PFSK-1 (cell line): Measurements from ENCODE around the gene HIGD1A.
A peak's percentile ranks its signal among the peaks of the same experiment; 100 is the strongest.

Source experiments
- FOXP2 ChIP-seq: optimal IDR thresholded peaks from 2 replicates; pipeline ENCODE3; 2011; ENCODE audit warnings: borderline replicate concordance, control low read depth, inconsistent platforms; ENCODE audit not compliant: insufficient read depth; ENCODE audit errors: extremely low read length, extremely low read depth
- POLR2AphosphoS5 ChIP-seq: IDR thresholded peaks from 2 replicates; pipeline ENCODE4 v1.6.1; 2012; ENCODE audit warnings: low read depth, mild to moderate bottlenecking, control low read depth, low read length, moderate library complexity
- REST ChIP-seq, 2 experiments: IDR thresholded peaks; 2 replicates each; pipeline versions ENCODE4 v1.6.1 to v1.8.0; 2011 to 2012; ENCODE audit warnings: low read depth in 2 of 2, low read length in 2 of 2, control low read depth in 1 of 2, inconsistent platforms in 1 of 2, mild to moderate bottlenecking in 1 of 2, moderate library complexity in 1 of 2; ENCODE audit not compliant: insufficient read depth in 1 of 2
- SIN3A ChIP-seq: IDR thresholded peaks from 2 replicates; pipeline ENCODE4 v1.6.1; 2012; ENCODE audit warnings: mild to moderate bottlenecking, low read length, moderate library complexity, borderline replicate concordance; ENCODE audit not compliant: insufficient read depth
- TAF1 ChIP-seq: IDR thresholded peaks from 2 replicates; pipeline ENCODE4 v1.6.1; 2012; ENCODE audit warnings: low read length, control low read depth, borderline replicate concordance; ENCODE audit not compliant: insufficient read depth

Gene HIGD1A

DNA sequence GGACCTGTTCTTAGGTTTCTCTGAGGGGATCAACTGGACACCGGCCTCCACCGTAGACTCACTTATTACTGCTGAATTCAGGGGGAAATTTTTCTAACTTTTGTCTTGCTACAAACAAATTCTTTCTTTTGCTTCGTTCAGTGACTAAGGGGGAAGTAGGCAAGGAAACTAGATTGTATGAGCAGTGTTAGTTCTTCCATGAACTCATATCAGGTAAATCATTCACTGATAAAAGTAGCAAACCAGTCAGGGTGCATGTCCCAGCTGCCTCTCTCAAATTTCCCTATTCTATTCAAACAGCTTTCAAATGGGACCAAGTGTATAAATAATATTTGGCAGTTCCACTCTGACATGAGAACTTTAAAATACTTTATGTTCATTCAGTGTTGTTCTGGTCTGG, 23.9 kb downstream of the HIGD1A start:
- TF ChIP-seq TAF1 (no peak), SIN3A (no peak), POLR2AphosphoS5 (no peak), FOXP2 (no peak), REST (IDR thresholded peaks at IDR 0.05; ENCODE audit: insufficient read depth in 1 of 2, low read depth in 2 of 2, low read length in 2 of 2) (no peak)

- TF ChIP-seq SIN3A = no peak
- TF ChIP-seq REST (IDR thresholded peaks at IDR 0.05; ENCODE audit: insufficient read depth in 1 of 2, low read depth in 2 of 2, low read length in 2 of 2) = no peak
- no peak for TF ChIP-seq TAF1
- no peak for TF ChIP-seq FOXP2
- no peak for TF ChIP-seq POLR2AphosphoS5
These were observed 25.6 kb downstream of the HIGD1A start for GRCh38 chr3:42778644-42779043.

DNA sequence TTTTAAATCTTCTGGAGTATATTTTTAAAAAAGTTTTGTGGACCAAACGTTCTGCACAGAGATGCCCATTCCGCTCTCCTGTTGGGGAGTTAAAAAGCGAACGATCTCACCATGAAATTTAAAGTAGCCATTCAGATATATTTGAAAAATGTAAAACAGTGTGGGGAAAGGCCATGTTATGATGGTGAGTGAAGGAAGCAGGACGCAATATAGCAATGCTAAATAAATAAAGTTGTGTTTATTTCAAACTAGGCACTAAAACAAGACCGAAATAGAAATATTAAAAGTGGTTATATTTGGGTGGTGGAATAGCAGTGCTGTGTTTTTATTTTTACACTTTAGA, 30.9 kb downstream of the HIGD1A start:
- TF ChIP-seq FOXP2 (no peak), POLR2AphosphoS5 (peak; percentile 58; the same call in 1 of the 2 replicates)

- TF ChIP-seq SIN3A (0 out of 2 replicates have a peak, but pooled peaks have one; percentile 49), POLR2AphosphoS5 (no peak), FOXP2 (peak; percentile 68), REST (IDR thresholded peaks at IDR 0.05; ENCODE audit: insufficient read depth in 1 of 2, low read depth in 2 of 2, low read length in 2 of 2) (0 out of 4 replicates have a peak, but pooled peaks of 1 of the 2 experiments have one; percentile 22)
These were observed 31.5 kb downstream of the HIGD1A start, which contains the start of gene CCDC13 for GRCh38 chr3:42772670-42773408. Gene CCDC13, minus strand, starts transcription at chr3:42773253. Its CDS starts 14,908 bp downstream, at chr3:42758345.

DNA sequence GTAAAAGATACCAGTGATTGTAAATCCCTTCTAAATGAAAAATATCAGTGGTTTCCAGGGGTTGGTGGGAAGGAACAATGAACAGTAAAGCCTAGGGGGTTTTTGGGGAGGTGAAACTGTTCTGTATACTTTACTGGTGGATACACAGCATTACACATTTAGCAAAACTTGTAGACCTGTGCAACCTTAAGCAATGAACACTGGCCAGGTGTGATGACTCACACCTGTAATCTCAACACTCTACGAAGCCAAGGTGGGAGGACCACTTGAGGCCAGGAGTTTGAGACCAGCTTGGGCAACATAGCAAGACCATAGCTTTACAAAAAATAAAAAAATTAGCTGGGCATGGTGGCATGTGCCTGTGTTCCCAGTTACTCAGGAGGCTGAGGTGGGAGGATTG, 33.0 kb downstream of the HIGD1A start:
- TF ChIP-seq POLR2AphosphoS5 (no peak), TAF1 (no peak), SIN3A (no peak), FOXP2 (no peak), REST (IDR thresholded peaks at IDR 0.05; ENCODE audit: insufficient read depth in 1 of 2, low read depth in 2 of 2, low read length in 2 of 2) (no peak)
